HCT116 (cell line): ENCODE measurements around the gene GDPD5.

Experiments used
- CTCF ChIP-seq, 3 experiments: fragments of 200-600 bp in 1 of 3; sonication (generic) in 1 of 3; IDR thresholded peaks in 2 of 3; conservative IDR thresholded peaks in 1 of 3; 2 replicates each; pipeline ENCODE4 v1.5.1; 2012 to 2017; ENCODE audit warnings: low read depth in 2 of 3, low read length in 2 of 3, antibody characterized with exemption in 1 of 3, borderline replicate concordance in 1 of 3, control low read depth in 1 of 3, mild to moderate bottlenecking in 1 of 3, mixed read lengths in 1 of 3, mixed run types in 1 of 3, moderate library complexity in 1 of 3; ENCODE audit not compliant: insufficient read depth in 1 of 3
- EZH2 ChIP-seq: fragments of 200-600 bp; sonication (generic); IDR thresholded peaks from 2 replicates; pipeline ENCODE4 v1.6.1; 2017; ENCODE audit warnings: antibody characterized with exemption, mixed run types
- EZH2phosphoT487 ChIP-seq: fragments of 200-600 bp; IDR thresholded peaks from 2 replicates; pipeline ENCODE4 v1.6.1; 2018; ENCODE audit warnings: antibody characterized with exemption, borderline replicate concordance
- JUND ChIP-seq: IDR thresholded peaks from 2 replicates; pipeline ENCODE4 v1.6.1; 2012
- MAX ChIP-seq: IDR thresholded peaks from 2 replicates; pipeline ENCODE4 v1.6.1; 2012
- POLR2A ChIP-seq: IDR thresholded peaks from 2 replicates; pipeline ENCODE4 v1.7.0; 2011; ENCODE audit warnings: borderline replicate concordance; ENCODE audit not compliant: insufficient read depth, insufficient read length; ENCODE audit errors: extremely low read depth
- POLR2AphosphoS5 ChIP-seq: IDR thresholded peaks from 2 replicates; pipeline ENCODE4 v1.6.1; 2011; ENCODE audit warnings: mild to moderate bottlenecking, low read depth, low read length, moderate library complexity
- RAD21 ChIP-seq: IDR thresholded peaks from 2 replicates; pipeline ENCODE4 v1.6.1; 2012; ENCODE audit warnings: low read depth, mild to moderate bottlenecking
- REST ChIP-seq: IDR thresholded peaks from 2 replicates; pipeline ENCODE4 v1.6.1; 2012; ENCODE audit warnings: low read depth
- ZBTB33 ChIP-seq: IDR thresholded peaks from 2 replicates; pipeline ENCODE4 v1.6.1; 2011; ENCODE audit warnings: mild to moderate bottlenecking, low read length, moderate library complexity; ENCODE audit not compliant: insufficient replicate concordance; ENCODE audit errors: extremely low read depth
- ZFX ChIP-seq: fragments of 450-650 bp; IDR thresholded peaks from 2 replicates; pipeline ENCODE4 v1.6.1; 2017

GRCh38 chr11:75558939-75559843 is 33.5 kb upstream of the GDPD5 start:
- TF ChIP-seq CTCF (IDR thresholded peaks at IDR 0.05 in 2 of 3, conservative IDR thresholded peaks at IDR 0.05 in 1 of 3; ENCODE audit: borderline replicate concordance in 1 of 3, insufficient read depth in 1 of 3, low read depth in 2 of 3, low read length in 2 of 3): no peak
- TF ChIP-seq REST: no peak
- no peak for TF ChIP-seq POLR2AphosphoS5
- no peak for TF ChIP-seq JUND
- TF ChIP-seq POLR2A: no peak
- TF ChIP-seq EZH2: no peak
- no peak for TF ChIP-seq ZFX
- TF ChIP-seq EZH2phosphoT487: no peak
- no peak for TF ChIP-seq MAX
- no peak for TF ChIP-seq ZBTB33
- no peak for TF ChIP-seq RAD21
